GM21515 (cell line): Measurements from ENCODE around the gene SP5.
"Not testable (repeated sequence)": the region's sequence is repeated elsewhere in the genome, so short reads cannot be mapped to it uniquely, and the experiment has no call there.

Source experiments
- ATAC-seq: cut with Tn5 transposase; IDR thresholded peaks from one replicate; pipeline ENCODE4 v1.9.1; 2021; ENCODE audit not compliant: unreplicated experiment

Gene SP5

GRCh38 chr2:170737406-170737805 is 22.3 kb downstream of the SP5 start:
- no peak for ATAC-seq

- ATAC-seq: no peak
Observed at GRCh38 chr2:170737821-170738220, 22.7 kb downstream of the SP5 start.

- ATAC-seq: no peak
Observed at GRCh38 chr2:170739048-170739447, 23.9 kb downstream of the SP5 start.

- ATAC-seq: no peak
Observed at GRCh38 chr2:170739507-170740046, 24.4 kb downstream of the SP5 start.

GRCh38 chr2:170740660-170741059 is 25.5 kb downstream of the SP5 start:
- ATAC-seq: no peak

GRCh38 chr2:170742000-170742399 is 26.9 kb downstream of the SP5 start:
- no peak for ATAC-seq

GRCh38 chr2:170742896-170743529 is 27.9 kb downstream of the SP5 start:
- ATAC-seq: no peak

- no peak for ATAC-seq
Observed at GRCh38 chr2:170743530-170744239, 28.5 kb downstream of the SP5 start.

GRCh38 chr2:170744248-170745002 is 29.3 kb downstream of the SP5 start:
- ATAC-seq: no peak

- no peak for ATAC-seq
Observed at GRCh38 chr2:170745305-170745704, 30.2 kb downstream of the SP5 start.

- no peak for ATAC-seq
Observed at GRCh38 chr2:170747921-170748320, 32.8 kb downstream of the SP5 start.

GRCh38 chr2:170751555-170751954 is 36.4 kb downstream of the SP5 start:
- not testable (repeated sequence) for ATAC-seq

- ATAC-seq: no peak
Observed at GRCh38 chr2:170761572-170761971, 46.4 kb downstream of the SP5 start.

GRCh38 chr2:170762760-170763159 is 47.6 kb downstream of the SP5 start:
- ATAC-seq: no peak

GRCh38 chr2:170763232-170763631 is 48.1 kb downstream of the SP5 start:
- no peak for ATAC-seq

- ATAC-seq: no peak
Observed at GRCh38 chr2:170764880-170765261, 49.7 kb downstream of the SP5 start.

GRCh38 chr2:170766693-170767092 is 51.6 kb downstream of the SP5 start:
- no peak for ATAC-seq
